ENCODE measurements around the gene SIRPA.

DNA sequence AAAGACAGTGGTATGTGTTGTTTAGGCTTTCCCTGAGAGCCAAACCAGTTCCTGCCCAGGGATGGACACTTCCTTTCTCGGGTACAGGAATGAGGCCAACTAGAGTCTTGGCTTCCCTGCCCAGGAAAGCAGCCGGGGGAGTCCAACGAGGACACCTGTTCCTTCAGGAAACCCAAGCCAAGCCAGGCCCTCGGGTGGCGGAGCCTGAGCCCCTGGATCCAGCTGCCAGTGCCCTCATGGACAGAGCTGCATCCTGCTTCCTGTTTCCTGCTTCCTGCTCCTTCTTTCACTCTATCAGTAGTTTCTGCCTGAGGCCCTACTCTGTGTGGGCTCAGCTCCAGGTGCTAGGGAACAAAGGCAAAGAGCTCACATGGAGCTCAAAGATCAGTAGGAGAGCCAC lies 7.9 kb upstream of the SIRPA start:
- TF ChIP-seq, protein P1, sequence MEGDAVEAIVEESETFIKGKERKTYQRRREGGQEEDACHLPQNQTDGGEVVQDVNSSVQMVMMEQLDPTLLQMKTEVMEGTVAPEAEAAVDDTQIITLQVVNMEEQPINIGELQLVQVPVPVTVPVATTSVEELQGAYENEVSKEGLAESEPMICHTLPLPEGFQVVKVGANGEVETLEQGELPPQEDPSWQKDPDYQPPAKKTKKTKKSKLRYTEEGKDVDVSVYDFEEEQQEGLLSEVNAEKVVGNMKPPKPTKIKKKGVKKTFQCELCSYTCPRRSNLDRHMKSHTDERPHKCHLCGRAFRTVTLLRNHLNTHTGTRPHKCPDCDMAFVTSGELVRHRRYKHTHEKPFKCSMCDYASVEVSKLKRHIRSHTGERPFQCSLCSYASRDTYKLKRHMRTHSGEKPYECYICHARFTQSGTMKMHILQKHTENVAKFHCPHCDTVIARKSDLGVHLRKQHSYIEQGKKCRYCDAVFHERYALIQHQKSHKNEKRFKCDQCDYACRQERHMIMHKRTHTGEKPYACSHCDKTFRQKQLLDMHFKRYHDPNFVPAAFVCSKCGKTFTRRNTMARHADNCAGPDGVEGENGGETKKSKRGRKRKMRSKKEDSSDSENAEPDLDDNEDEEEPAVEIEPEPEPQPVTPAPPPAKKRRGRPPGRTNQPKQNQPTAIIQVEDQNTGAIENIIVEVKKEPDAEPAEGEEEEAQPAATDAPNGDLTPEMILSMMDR (IDR thresholded peaks at IDR 0.05): no peak
- no peak for TF ChIP-seq POLR2A (IDR thresholded peaks at IDR 0.05)
